MM.1S (cell line): ENCODE results near the gene RAPGEF2.

ENCODE experiments used
- CTCF ChIP-seq: fragments of 300-600 bp; sonication (generic); IDR thresholded peaks from 2 replicates; pipeline ENCODE4 v1.5.1; 2016; ENCODE audit warnings: antibody characterized with exemption, low read length, mixed read lengths
- EZH2 ChIP-seq: fragments of 300-600 bp; sonication (generic); optimal IDR thresholded peaks from 2 replicates; pipeline ENCODE3; 2017; ENCODE audit warnings: low read depth, mild to moderate bottlenecking, antibody characterized with exemption, low read length, mixed read lengths
- EZH2phosphoT487 ChIP-seq: fragments of 300-600 bp; sonication (generic); IDR thresholded peaks from 2 replicates; pipeline ENCODE4 v1.6.1; 2018; ENCODE audit warnings: antibody characterized with exemption, low read length

- TF ChIP-seq CTCF (no peak), EZH2 (no peak), EZH2phosphoT487 (no peak)
These were observed 95.0 kb downstream of the RAPGEF2 start for GRCh38 chr4:159197885-159198269.
